Fibroblast of lung (primary cell): ENCODE results near the gene RASA3. TPM values are rescaled to one million over a fixed set of nuclear protein-coding genes. Genes with fewer than 3 reads are reported as not detected.
A peak's percentile ranks its signal among the peaks of the same experiment; 100 is the strongest.

Experiments used
- DNase-seq, 2 donors: peaks; one replicate each; pipeline versions ENCODE4 v3.0.0 to v3.0.0-alpha.2; 2010; ENCODE audit warnings: low read depth in 2 of 2
- H2AFZ ChIP-seq: 2 replicates; pipeline ENCODE4 v1.5.1; 2012; ENCODE audit warnings: low read length, control low read depth, inconsistent platforms
- H3K27ac ChIP-seq: 2 replicates; pipeline ENCODE4 v1.5.1; 2011; ENCODE audit warnings: low read length, control low read depth; ENCODE audit not compliant: insufficient read depth
- H3K27me3 ChIP-seq: 2 replicates; pipeline ENCODE4 v1.5.1; 2011; ENCODE audit warnings: mild to moderate bottlenecking, low read length; ENCODE audit not compliant: control insufficient read depth, insufficient read depth
- H3K36me3 ChIP-seq: 2 replicates; pipeline ENCODE4 v1.5.1; 2011; ENCODE audit warnings: low read length; ENCODE audit not compliant: control insufficient read depth, insufficient read depth
- H3K4me1 ChIP-seq: 2 replicates; pipeline ENCODE4 v1.5.1; 2011; ENCODE audit warnings: low read length; ENCODE audit not compliant: control insufficient read depth, insufficient read depth; ENCODE audit errors: extremely low read depth
- H3K4me2 ChIP-seq: 2 replicates; pipeline ENCODE4 v1.5.1; 2011; ENCODE audit warnings: low read length, control low read depth; ENCODE audit not compliant: insufficient read depth; ENCODE audit errors: extremely low read depth
- H3K4me3 ChIP-seq, 4 experiments: fragments of 200-600 bp in 1 of 4; sonication (generic) in 1 of 4; replicated peaks in 1 of 4; 2 replicates each; pipeline ENCODE4 v1.5.1; 2011 to 2016; ENCODE audit warnings: low read length in 4 of 4, low read depth in 3 of 4, mild to moderate bottlenecking in 3 of 4, control low read depth in 2 of 4, inconsistent platforms in 1 of 4, mixed read lengths in 1 of 4; ENCODE audit not compliant: insufficient read depth in 1 of 4; ENCODE audit errors: control extremely low read depth in 1 of 4
- H3K79me2 ChIP-seq: 2 replicates; pipeline ENCODE4 v1.5.1; 2012; ENCODE audit warnings: mild to moderate bottlenecking, low read length, inconsistent platforms; ENCODE audit not compliant: control insufficient read depth, insufficient read depth
- H3K9ac ChIP-seq: 2 replicates; pipeline ENCODE4 v1.5.1; 2011; ENCODE audit warnings: mild to moderate bottlenecking, low read length, control low read depth; ENCODE audit not compliant: insufficient read depth
- H3K9me3 ChIP-seq: 2 replicates; pipeline ENCODE4 v1.5.1; 2012; ENCODE audit warnings: low read depth, low read length; ENCODE audit not compliant: control insufficient read depth, insufficient read depth
- H4K20me1 ChIP-seq: 2 replicates; pipeline ENCODE4 v1.5.1; 2011; ENCODE audit warnings: low read length; ENCODE audit not compliant: control insufficient read depth, insufficient read depth; ENCODE audit errors: extremely low read depth
- CTCF ChIP-seq, 2 donors: IDR thresholded peaks in 1 of 2; conservative IDR thresholded peaks in 1 of 2; 1 replicate in 1 of 2; 2 replicates in 1 of 2; pipeline ENCODE4 v1.5.1; 2011 to 2012; ENCODE audit warnings: low read length in 2 of 2, control low read depth in 1 of 2, inconsistent platforms in 1 of 2, low read depth in 1 of 2, mild to moderate bottlenecking in 1 of 2
- EZH2 ChIP-seq: IDR thresholded peaks from 2 replicates; pipeline ENCODE4 v1.5.1; 2012; ENCODE audit warnings: low read length, control low read depth, mild to moderate bottlenecking; ENCODE audit errors: missing control alignments
- polyA plus RNA-seq, 2 donors: library from polyadenylated mRNA; depleted of rRNA in 1 of 2; stranded (reverse) in 1 of 2; unstranded in 1 of 2; fragments of >200 nt; gene quantifications; 2 replicates each; pipeline ENCODE4 v1.2.1, GENCODE V29; 2011 to 2012; ENCODE audit warnings: missing spikeins in 1 of 2
- total RNA-seq: library from RNA; depleted of rRNA; stranded (reverse); fragments of >200 nt; gene quantifications from 2 replicates; pipeline ENCODE4 v1.2.1, GENCODE V29; 2014

Gene RASA3
- total and polyA plus RNA-seq, 2 donors (not counting 1 experiment from before 2014, with no cell fraction given): 26.6 to 31.1 TPM

- TF ChIP-seq CTCF (conservative IDR thresholded peaks at IDR 0.05 in 1 of 2, IDR thresholded peaks at IDR 0.05 in 1 of 2; ENCODE audit: low read depth in 1 of 2, low read length in 2 of 2) (no peak), EZH2 (no peak)
These were observed 53.7 kb downstream of the RASA3 start for GRCh38 chr13:114078461-114079451.

GRCh38 chr13:114077933-114078325 lies 54.5 kb downstream of the RASA3 start:
- Histone ChIP-seq H3K27me3 (no peaks in the 10 kb centered on the region), H3K79me2 (peaks cover 93% of the 10 kb centered on the region), H3K9ac (no peak overlapping the region), H3K9me3 (no peaks in the 10 kb centered on the region), H3K27ac (peak overlapping the region; percentile 72), H2AFZ (no peak overlapping the region), H3K4me1 (peaks cover 9% of the 10 kb centered on the region), H3K36me3 (peaks cover 11% of the 10 kb centered on the region), H3K4me2 (no peak overlapping the region), H4K20me1 (no peaks in the 10 kb centered on the region), H3K4me3 (no peak overlapping the region)
- TF ChIP-seq CTCF (conservative IDR thresholded peaks at IDR 0.05 in 1 of 2, IDR thresholded peaks at IDR 0.05 in 1 of 2; ENCODE audit: low read depth in 1 of 2, low read length in 2 of 2) (no peak), EZH2 (no peak)
- peak; percentile 48 to 83 for DNase-seq

More at GRCh38 chr13:114078461-114079451, 53.7 kb downstream of the RASA3 start:
- Histone ChIP-seq H3K4me2 (peak overlapping the region; percentile 32), H3K4me3 (no peak overlapping the region), H4K20me1 (no peaks in the 10 kb centered on the region), H3K27ac (peak overlapping the region; percentile 72), H3K36me3 (peaks cover 11% of the 10 kb centered on the region), H3K9me3 (no peaks in the 10 kb centered on the region), H3K27me3 (no peaks in the 10 kb centered on the region), H2AFZ (no peak overlapping the region), H3K79me2 (peaks cover 92% of the 10 kb centered on the region), H3K9ac (peak overlapping the region; percentile 32), H3K4me1 (peaks cover 9% of the 10 kb centered on the region)
- peak; percentile 64 to 93 for DNase-seq

GRCh38 chr13:114077099-114077932 lies 55.1 kb downstream of the RASA3 start:
- no peak overlapping the region for H3K4me2 ChIP-seq
- peaks cover 9% of the 10 kb centered on the region for H3K4me1 ChIP-seq
- no peaks in the 10 kb centered on the region for H4K20me1 ChIP-seq
- H3K27ac ChIP-seq: peak overlapping the region; percentile 54
- H3K9ac ChIP-seq: peak overlapping the region; percentile 8
- H3K4me3 ChIP-seq: no peak overlapping the region
- DNase-seq: no peak
- no peaks in the 10 kb centered on the region for H3K9me3 ChIP-seq
- no peak overlapping the region for H2AFZ ChIP-seq
- H3K36me3 ChIP-seq: peaks cover 11% of the 10 kb centered on the region
- TF ChIP-seq EZH2 (no peak), CTCF (conservative IDR thresholded peaks at IDR 0.05 in 1 of 2, IDR thresholded peaks at IDR 0.05 in 1 of 2; ENCODE audit: low read depth in 1 of 2, low read length in 2 of 2) (no peak)
- no peaks in the 10 kb centered on the region for H3K27me3 ChIP-seq
- peaks cover 89% of the 10 kb centered on the region for H3K79me2 ChIP-seq
